NCI-H146 treated with DMSO at 0.1 percent for 48 hours (cell line): ENCODE results near the gene HOXC10.

Source experiments
- DNase-seq: peaks from one replicate; lab custom pipeline; 2025; ENCODE audit not compliant: unreplicated experiment; lab: John Stamatoyannopoulos, UW

The HOXC10 gene

GRCh38 chr12:54002278-54002914 lies 17.4 kb downstream of the HOXC10 start:
- DNase-seq, result no peak

GRCh38 chr12:54002915-54003389 lies 18.0 kb downstream of the HOXC10 start:
- DNase-seq, result no peak

DNA sequence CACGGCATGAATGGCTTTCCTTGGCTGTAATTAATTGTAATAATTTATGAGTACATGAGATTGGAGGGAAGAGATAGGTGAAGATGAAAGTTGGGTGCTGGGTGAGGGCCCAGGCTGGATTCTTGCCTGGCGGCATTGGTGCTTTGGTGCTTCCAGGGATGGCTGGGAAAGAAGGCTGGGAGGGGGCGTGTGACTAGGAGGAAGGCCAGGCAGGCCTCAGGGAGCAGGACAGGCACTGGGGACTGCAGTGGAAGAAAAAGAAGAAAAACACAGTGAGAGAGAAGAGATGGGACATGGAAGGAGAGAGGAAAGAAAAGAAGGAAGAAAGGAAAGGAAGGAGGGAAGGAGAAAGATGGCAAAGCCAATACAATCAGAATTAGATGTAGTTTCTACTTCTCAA lies 18.7 kb downstream of the HOXC10 start:
- DNase-seq, result no peak

- no peak for DNase-seq
These were observed 19.3 kb downstream of the HOXC10 start for GRCh38 chr12:54004063-54004840.

GRCh38 chr12:54004841-54005530 lies 20.0 kb downstream of the HOXC10 start:
- no peak for DNase-seq

GRCh38 chr12:54005531-54005852 lies 20.5 kb downstream of the HOXC10 start:
- DNase-seq, result no peak

- peak; percentile 49 for DNase-seq
These were observed 21.1 kb downstream of the HOXC10 start for GRCh38 chr12:54005853-54006558.

DNA sequence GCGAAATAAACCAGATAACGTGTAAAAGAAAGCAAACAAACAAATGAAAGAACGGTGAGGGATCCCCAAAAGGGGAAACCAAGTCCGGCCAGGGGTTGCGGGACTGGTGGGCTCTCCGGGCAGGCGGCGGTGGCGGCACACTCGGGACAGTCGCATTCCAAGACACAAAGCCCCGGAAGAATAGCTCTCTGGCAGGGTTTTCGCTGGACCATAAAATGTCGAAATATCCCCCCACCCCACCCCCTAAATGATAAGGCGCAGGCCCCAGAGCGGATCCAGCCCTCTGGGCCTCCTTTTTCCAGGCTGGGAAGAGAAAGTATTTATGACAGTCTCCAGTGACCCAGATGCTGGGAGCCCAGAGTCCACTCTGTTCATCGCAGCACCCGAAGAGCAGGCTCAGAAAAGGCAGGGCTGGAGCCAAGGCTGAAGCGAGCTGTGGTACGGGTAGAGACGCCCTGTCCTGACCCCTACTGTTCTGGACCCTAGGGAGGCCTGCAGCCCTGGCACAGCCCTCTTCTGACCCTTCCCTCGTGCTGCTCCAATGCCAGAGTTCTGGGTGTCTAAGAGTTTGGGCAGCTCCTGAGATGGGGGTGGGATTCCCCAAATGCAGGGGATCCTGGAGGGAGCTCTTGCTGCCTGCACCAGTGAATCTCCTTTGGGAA lies 21.7 kb downstream of the HOXC10 start:
- no peak for DNase-seq

DNA sequence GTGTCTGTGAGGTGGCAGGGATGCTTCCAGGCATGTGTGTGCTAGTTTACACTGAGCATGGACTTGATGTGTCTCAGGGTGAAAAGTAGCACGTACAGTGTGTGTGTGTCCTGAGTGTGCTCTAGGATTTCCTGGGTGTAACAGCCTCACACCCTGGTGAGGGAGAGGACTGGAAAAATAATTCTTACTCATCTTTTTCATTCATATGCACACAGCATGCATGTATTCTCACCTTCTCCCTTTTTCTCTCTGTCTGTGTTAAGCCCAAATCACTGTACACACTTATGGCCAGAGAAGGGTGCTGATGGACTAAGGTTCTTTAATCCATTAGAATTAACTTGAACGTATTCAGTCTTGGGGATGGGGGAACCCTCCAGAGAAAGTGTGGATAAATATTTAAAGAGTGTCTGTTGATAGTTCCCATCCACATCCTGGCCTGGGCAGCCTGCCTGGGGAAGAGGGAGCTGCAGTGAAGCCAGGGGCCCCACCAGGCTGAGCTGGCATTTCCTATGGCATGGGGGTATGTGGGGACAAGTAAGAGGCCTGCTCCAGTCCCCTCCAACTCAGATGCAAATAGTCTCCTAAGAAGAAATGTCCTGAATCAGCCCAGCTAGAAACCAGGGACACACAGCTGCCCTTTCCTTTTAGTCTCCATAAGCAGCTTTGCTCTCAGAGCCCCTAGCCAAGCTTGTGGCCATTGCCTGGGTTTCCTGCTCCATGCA lies 22.8 kb downstream of the HOXC10 start:
- DNase-seq, result no peak

GRCh38 chr12:54008260-54008552 lies 23.3 kb downstream of the HOXC10 start:
- DNase-seq, result no peak

- DNase-seq, result no peak
These were observed 24.5 kb downstream of the HOXC10 start for GRCh38 chr12:54009171-54010052.

GRCh38 chr12:54010053-54010971 lies 25.4 kb downstream of the HOXC10 start:
- DNase-seq, result no peak

DNA sequence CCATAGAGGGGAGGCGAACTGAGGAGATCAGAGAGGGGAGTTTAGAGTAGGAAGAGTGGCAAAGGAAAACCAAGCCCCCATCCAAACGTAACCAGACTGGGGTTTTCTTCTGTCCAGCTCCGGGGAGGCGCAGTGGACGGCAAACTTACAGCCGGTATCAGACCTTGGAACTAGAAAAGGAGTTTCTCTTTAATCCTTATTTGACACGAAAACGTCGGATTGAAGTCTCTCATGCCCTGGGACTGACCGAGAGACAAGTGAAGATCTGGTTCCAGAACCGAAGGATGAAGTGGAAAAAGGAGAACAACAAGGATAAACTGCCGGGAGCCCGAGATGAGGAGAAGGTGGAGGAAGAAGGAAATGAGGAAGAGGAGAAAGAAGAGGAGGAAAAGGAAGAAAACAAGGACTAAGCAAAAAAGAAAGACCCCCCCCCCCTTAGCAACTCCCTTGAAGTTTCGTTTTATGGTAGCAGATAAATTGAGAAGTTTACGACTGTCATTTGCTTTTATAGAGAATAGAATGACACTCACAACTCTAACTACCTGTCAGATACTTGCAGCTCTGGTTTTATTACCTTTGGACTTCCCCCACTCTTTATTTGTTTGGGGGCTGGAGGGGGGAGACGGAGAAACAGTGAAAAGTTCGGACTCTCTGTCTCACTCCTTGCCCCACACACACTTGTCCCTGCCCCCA lies 26.2 kb downstream of the HOXC10 start:
- DNase-seq, result no peak

GRCh38 chr12:54011665-54012532 lies 27.0 kb downstream of the HOXC10 start:
- DNase-seq, result no peak

DNA sequence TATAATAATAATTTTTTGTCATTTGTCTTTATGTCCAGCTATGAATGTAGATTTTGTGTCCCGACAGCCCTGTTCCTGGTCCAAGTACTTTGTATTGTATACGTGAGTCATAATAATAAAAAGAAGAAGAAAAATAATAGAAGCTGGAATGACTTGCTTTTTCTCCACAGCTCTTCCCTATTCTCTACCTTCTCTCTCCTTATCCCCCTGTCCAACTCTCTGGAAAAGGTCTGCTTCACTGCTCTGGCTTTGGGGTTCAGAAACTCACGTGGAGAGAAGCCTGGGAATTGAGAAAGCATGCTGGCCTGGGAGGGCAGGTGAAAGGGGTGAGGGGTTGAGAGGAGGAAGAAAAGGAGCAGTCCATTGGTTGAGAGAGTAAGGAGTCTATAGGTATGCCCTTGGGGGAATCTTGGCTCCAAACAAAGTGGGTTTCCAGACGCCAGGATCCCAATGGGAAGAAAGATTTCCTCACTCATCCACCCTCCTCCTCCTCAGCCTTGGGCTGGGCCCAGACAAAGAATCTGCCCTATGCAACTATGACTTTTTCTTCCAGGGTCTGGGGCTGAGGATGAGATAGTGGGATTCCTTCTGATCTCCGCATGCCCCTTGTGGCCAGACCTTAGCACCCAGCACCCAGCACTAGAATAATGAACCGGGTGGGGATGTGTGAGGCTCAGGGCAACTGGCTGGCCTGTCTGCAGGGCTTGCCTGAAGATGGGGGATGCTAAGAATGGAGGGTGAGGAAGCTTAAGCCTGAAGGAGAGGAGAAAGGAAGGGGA lies 27.9 kb downstream of the HOXC10 start:
- DNase-seq, result no peak

GRCh38 chr12:54014377-54015017 lies 29.6 kb downstream of the HOXC10 start:
- DNase-seq, result no peak
